Measurements from ENCODE around the gene CSTPP1.

Gene CSTPP1

GRCh38 chr11:47163193-47163592 lies 226.6 kb downstream of the CSTPP1 start:
- no peaks in the 10 kb centered on the region for H3K9me3 ChIP-seq (ENCODE audit: control insufficient read depth, low read length)
- no peaks in the 10 kb centered on the region for H3K27me3 ChIP-seq (ENCODE audit: control insufficient read depth, insufficient read depth, low read length)
- no peak overlapping the region for H3K4me3 ChIP-seq (ENCODE audit: low read length)
- peaks cover 5% of the 10 kb centered on the region for H3K4me1 ChIP-seq (ENCODE audit: control insufficient read depth, insufficient read depth, low read length)
- H3K36me3 ChIP-seq (ENCODE audit: control insufficient read depth, insufficient read depth, low read length) = peaks cover 30% of the 10 kb centered on the region
- no peak overlapping the region for H3K9ac ChIP-seq (ENCODE audit: low read length)

GRCh38 chr11:47163898-47164297 lies 227.3 kb downstream of the CSTPP1 start:
- Histone ChIP-seq H3K4me1 (ENCODE audit: control insufficient read depth, insufficient read depth, low read length) (no peaks in the 10 kb centered on the region), H3K9ac (ENCODE audit: low read length) (no peak overlapping the region), H3K36me3 (ENCODE audit: control insufficient read depth, insufficient read depth, low read length) (peaks cover 30% of the 10 kb centered on the region), H3K27me3 (ENCODE audit: control insufficient read depth, insufficient read depth, low read length) (no peaks in the 10 kb centered on the region), H3K9me3 (ENCODE audit: control insufficient read depth, low read length) (no peaks in the 10 kb centered on the region), H3K4me3 (ENCODE audit: low read length) (no peak overlapping the region)

- no peaks in the 10 kb centered on the region for H3K4me1 ChIP-seq (ENCODE audit: control insufficient read depth, insufficient read depth, low read length)
- no peaks in the 10 kb centered on the region for H3K9me3 ChIP-seq (ENCODE audit: control insufficient read depth, low read length)
- H3K27me3 ChIP-seq (ENCODE audit: control insufficient read depth, insufficient read depth, low read length) = no peaks in the 10 kb centered on the region
- peaks cover 30% of the 10 kb centered on the region for H3K36me3 ChIP-seq (ENCODE audit: control insufficient read depth, insufficient read depth, low read length)
- no peak overlapping the region for H3K9ac ChIP-seq (ENCODE audit: low read length)
- no peak overlapping the region for H3K4me3 ChIP-seq (ENCODE audit: low read length)
These were observed 227.8 kb downstream of the CSTPP1 start for GRCh38 chr11:47164321-47164720.

- no peaks in the 10 kb centered on the region for H3K27me3 ChIP-seq (ENCODE audit: control insufficient read depth, insufficient read depth, low read length)
- H3K4me3 ChIP-seq (ENCODE audit: low read length) = no peak overlapping the region
- H3K9ac ChIP-seq (ENCODE audit: low read length) = no peak overlapping the region
- H3K9me3 ChIP-seq (ENCODE audit: control insufficient read depth, low read length) = no peaks in the 10 kb centered on the region
- peaks cover 30% of the 10 kb centered on the region for H3K36me3 ChIP-seq (ENCODE audit: control insufficient read depth, insufficient read depth, low read length)
- H3K4me1 ChIP-seq (ENCODE audit: control insufficient read depth, insufficient read depth, low read length) = no peaks in the 10 kb centered on the region
These were observed 228.8 kb downstream of the CSTPP1 start for GRCh38 chr11:47165253-47165840.

GRCh38 chr11:47166368-47166767 lies 229.8 kb downstream of the CSTPP1 start:
- H3K36me3 ChIP-seq (ENCODE audit: control insufficient read depth, insufficient read depth, low read length) = peaks cover 36% of the 10 kb centered on the region

GRCh38 chr11:47171061-47171838 lies 234.7 kb downstream of the CSTPP1 start:
- Histone ChIP-seq H3K9me3 (ENCODE audit: control insufficient read depth, low read length) (no peaks in the 10 kb centered on the region), H3K4me3 (ENCODE audit: low read length) (no peak overlapping the region), H3K4me1 (ENCODE audit: control insufficient read depth, insufficient read depth, low read length) (peaks cover 15% of the 10 kb centered on the region), H3K27me3 (ENCODE audit: control insufficient read depth, insufficient read depth, low read length) (no peaks in the 10 kb centered on the region), H3K36me3 (ENCODE audit: control insufficient read depth, insufficient read depth, low read length) (peaks cover 40% of the 10 kb centered on the region), H3K9ac (ENCODE audit: low read length) (no peak overlapping the region)

More at GRCh38 chr11:47166368-47166767, 229.8 kb downstream of the CSTPP1 start:
- Histone ChIP-seq H3K4me3 (ENCODE audit: low read length) (no peak overlapping the region), H3K4me1 (ENCODE audit: control insufficient read depth, insufficient read depth, low read length) (no peaks in the 10 kb centered on the region), H3K9ac (ENCODE audit: low read length) (no peak overlapping the region), H3K9me3 (ENCODE audit: control insufficient read depth, low read length) (no peaks in the 10 kb centered on the region), H3K27me3 (ENCODE audit: control insufficient read depth, insufficient read depth, low read length) (no peaks in the 10 kb centered on the region)

- H3K4me3 ChIP-seq (ENCODE audit: low read length) = no peak overlapping the region
- peaks cover 34% of the 10 kb centered on the region for H3K36me3 ChIP-seq (ENCODE audit: control insufficient read depth, insufficient read depth, low read length)
- H3K9ac ChIP-seq (ENCODE audit: low read length) = no peak overlapping the region
- peaks cover 15% of the 10 kb centered on the region for H3K4me1 ChIP-seq (ENCODE audit: control insufficient read depth, insufficient read depth, low read length)
- no peaks in the 10 kb centered on the region for H3K9me3 ChIP-seq (ENCODE audit: control insufficient read depth, low read length)
- no peaks in the 10 kb centered on the region for H3K27me3 ChIP-seq (ENCODE audit: control insufficient read depth, insufficient read depth, low read length)
These were observed 235.3 kb downstream of the CSTPP1 start for GRCh38 chr11:47171856-47172255.

- Histone ChIP-seq H3K4me3 (ENCODE audit: low read length) (no peak overlapping the region), H3K27me3 (ENCODE audit: control insufficient read depth, insufficient read depth, low read length) (no peaks in the 10 kb centered on the region), H3K9me3 (ENCODE audit: control insufficient read depth, low read length) (no peaks in the 10 kb centered on the region), H3K9ac (ENCODE audit: low read length) (no peak overlapping the region), H3K4me1 (ENCODE audit: control insufficient read depth, insufficient read depth, low read length) (peaks cover 23% of the 10 kb centered on the region), H3K36me3 (ENCODE audit: control insufficient read depth, insufficient read depth, low read length) (peaks cover 27% of the 10 kb centered on the region)
These were observed 236.3 kb downstream of the CSTPP1 start for GRCh38 chr11:47172740-47173336.

GRCh38 chr11:47175746-47176327 lies 239.3 kb downstream of the CSTPP1 start:
- peaks cover 26% of the 10 kb centered on the region for H3K4me1 ChIP-seq (ENCODE audit: control insufficient read depth, insufficient read depth, low read length)
- no peaks in the 10 kb centered on the region for H3K27me3 ChIP-seq (ENCODE audit: control insufficient read depth, insufficient read depth, low read length)
- H3K9me3 ChIP-seq (ENCODE audit: control insufficient read depth, low read length) = no peaks in the 10 kb centered on the region
- peak overlapping the region; percentile 95 for H3K4me3 ChIP-seq (ENCODE audit: low read length)
- peaks cover 25% of the 10 kb centered on the region for H3K36me3 ChIP-seq (ENCODE audit: control insufficient read depth, insufficient read depth, low read length)
- H3K9ac ChIP-seq (ENCODE audit: low read length) = peak overlapping the region; percentile 98

GRCh38 chr11:47176328-47177228 lies 240.0 kb downstream of the CSTPP1 start, which contains the start of gene ARFGAP2:
Gene ARFGAP2 (minus strand): TSS chr11:47176879. CDS start chr11:47176853, 26 bp downstream.
- H3K36me3 ChIP-seq (ENCODE audit: control insufficient read depth, insufficient read depth, low read length) = peaks cover 20% of the 10 kb centered on the region

GRCh38 chr11:47177229-47177845 lies 240.8 kb downstream of the CSTPP1 start:
- Histone ChIP-seq H3K4me3 (ENCODE audit: low read length) (peak overlapping the region; percentile 86), H3K4me1 (ENCODE audit: control insufficient read depth, insufficient read depth, low read length) (peaks cover 21% of the 10 kb centered on the region), H3K9ac (ENCODE audit: low read length) (peak overlapping the region; percentile 90), H3K27me3 (ENCODE audit: control insufficient read depth, insufficient read depth, low read length) (no peaks in the 10 kb centered on the region), H3K36me3 (ENCODE audit: control insufficient read depth, insufficient read depth, low read length) (peaks cover 13% of the 10 kb centered on the region), H3K9me3 (ENCODE audit: control insufficient read depth, low read length) (no peaks in the 10 kb centered on the region)

More at GRCh38 chr11:47176328-47177228, 240.0 kb downstream of the CSTPP1 start, which contains the start of gene ARFGAP2:
- Histone ChIP-seq H3K4me3 (ENCODE audit: low read length) (peak within 1 kb of the TSS; percentile 95), H3K27me3 (ENCODE audit: control insufficient read depth, insufficient read depth, low read length) (no peaks in the 10 kb centered on the region), H3K9me3 (ENCODE audit: control insufficient read depth, low read length) (no peaks in the 10 kb centered on the region), H3K4me1 (ENCODE audit: control insufficient read depth, insufficient read depth, low read length) (peaks cover 26% of the 10 kb centered on the region), H3K9ac (ENCODE audit: low read length) (peak within 1 kb of the TSS; percentile 98)

Data from mucosa of stomach (tissue), 1 donor.